SK-N-SH treated with all-trans-retinoic acid at 6 μM for 48 hours (cell line): ENCODE results near the gene SH2B3.

ENCODE experiments used
- ARNTL ChIP-seq: fragments of 450-650 bp; formaldehyde crosslinking; IDR thresholded peaks from 2 replicates; pipeline ENCODE4 v1.5.0; 2020; ENCODE audit warnings: low read depth, mild to moderate bottlenecking, moderate library complexity, borderline replicate concordance
- CREB5 ChIP-seq: fragments of 250-450 bp; sonication (Bioruptor Pico); IDR thresholded peaks from 2 replicates; pipeline ENCODE4 v1.5.1; 2020; ENCODE audit warnings: low read depth, mild to moderate bottlenecking, moderate library complexity
- ESRRG ChIP-seq: fragments of 250-450 bp; sonication (Bioruptor Pico); IDR thresholded peaks from 2 replicates; pipeline ENCODE4 v1.6.1; 2021; ENCODE audit warnings: mild to moderate bottlenecking
- OSR1 ChIP-seq: fragments of 250-450 bp; sonication (Bioruptor Pico); IDR thresholded peaks from 2 replicates; pipeline ENCODE4 v1.8.0; 2022; ENCODE audit warnings: moderate library complexity, mild to moderate bottlenecking, inconsistent platforms
- PATZ1 ChIP-seq: fragments of 250-450 bp; sonication (Bioruptor Pico); IDR thresholded peaks from 2 replicates; pipeline ENCODE4 v1.8.0; 2020; ENCODE audit warnings: mild to moderate bottlenecking, moderate library complexity, borderline replicate concordance
- PPARA ChIP-seq: fragments of 250-450 bp; sonication (Bioruptor Pico); IDR thresholded peaks from 2 replicates; pipeline ENCODE4 v1.5.0; 2020; ENCODE audit warnings: mild to moderate bottlenecking, borderline replicate concordance
- SNAI2 ChIP-seq: fragments of 250-450 bp; sonication (Bioruptor Pico); IDR thresholded peaks from 2 replicates; pipeline ENCODE4 v1.5.0; 2020; ENCODE audit warnings: mild to moderate bottlenecking, moderate library complexity
- ZFP3 ChIP-seq: fragments of 250-450 bp; sonication (Bioruptor Pico); IDR thresholded peaks from 2 replicates; pipeline ENCODE4 v1.5.0; 2020; ENCODE audit warnings: mild to moderate bottlenecking, moderate library complexity
- ZFP30 ChIP-seq: fragments of 450-650 bp; formaldehyde crosslinking; IDR thresholded peaks from 2 replicates; pipeline ENCODE4 v1.5.0; 2022; ENCODE audit warnings: mild to moderate bottlenecking, moderate library complexity
- ZNF70 ChIP-seq: fragments of 450-650 bp; formaldehyde crosslinking; IDR thresholded peaks from 2 replicates; pipeline ENCODE4 v1.5.0; 2020; ENCODE audit warnings: mild to moderate bottlenecking, moderate library complexity
- ZNF8 ChIP-seq: fragments of 450-650 bp; formaldehyde crosslinking; IDR thresholded peaks from 2 replicates; pipeline ENCODE4 v1.5.0; 2020; ENCODE audit warnings: mild to moderate bottlenecking, moderate library complexity
- TF ChIP-seq, protein P1 (sequence below): fragments of 250-450 bp; sonication (Bioruptor Pico); IDR thresholded peaks from 2 replicates; pipeline ENCODE4 v1.5.0; 2020; ENCODE audit warnings: mild to moderate bottlenecking, moderate library complexity

DNA sequence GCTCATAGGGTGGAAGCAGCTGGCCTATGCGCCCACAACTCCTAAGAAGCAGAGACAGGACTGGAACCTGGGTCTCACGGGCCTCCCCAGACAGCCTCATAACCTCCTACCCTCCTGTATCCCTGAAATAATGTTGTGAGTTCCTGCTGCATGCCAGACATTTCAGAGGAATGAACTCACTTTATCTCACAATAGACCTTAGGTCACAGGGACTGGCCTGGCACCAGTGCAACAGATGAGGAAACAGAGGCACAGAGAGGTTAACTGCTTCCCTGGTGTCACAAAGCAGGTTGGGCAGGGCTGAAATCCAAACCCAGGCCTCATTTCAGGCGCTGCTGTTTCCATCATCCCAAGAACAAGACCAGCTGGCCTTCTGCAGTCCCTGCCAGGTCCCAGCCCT is 42.1 kb upstream of the SH2B3 start:
- no peak for TF ChIP-seq PPARA (CRISPR knock-in tag)
- TF ChIP-seq SNAI2 (CRISPR knock-in tag) = no peak
- TF ChIP-seq ZFP3 = no peak
- TF ChIP-seq, protein P1, sequence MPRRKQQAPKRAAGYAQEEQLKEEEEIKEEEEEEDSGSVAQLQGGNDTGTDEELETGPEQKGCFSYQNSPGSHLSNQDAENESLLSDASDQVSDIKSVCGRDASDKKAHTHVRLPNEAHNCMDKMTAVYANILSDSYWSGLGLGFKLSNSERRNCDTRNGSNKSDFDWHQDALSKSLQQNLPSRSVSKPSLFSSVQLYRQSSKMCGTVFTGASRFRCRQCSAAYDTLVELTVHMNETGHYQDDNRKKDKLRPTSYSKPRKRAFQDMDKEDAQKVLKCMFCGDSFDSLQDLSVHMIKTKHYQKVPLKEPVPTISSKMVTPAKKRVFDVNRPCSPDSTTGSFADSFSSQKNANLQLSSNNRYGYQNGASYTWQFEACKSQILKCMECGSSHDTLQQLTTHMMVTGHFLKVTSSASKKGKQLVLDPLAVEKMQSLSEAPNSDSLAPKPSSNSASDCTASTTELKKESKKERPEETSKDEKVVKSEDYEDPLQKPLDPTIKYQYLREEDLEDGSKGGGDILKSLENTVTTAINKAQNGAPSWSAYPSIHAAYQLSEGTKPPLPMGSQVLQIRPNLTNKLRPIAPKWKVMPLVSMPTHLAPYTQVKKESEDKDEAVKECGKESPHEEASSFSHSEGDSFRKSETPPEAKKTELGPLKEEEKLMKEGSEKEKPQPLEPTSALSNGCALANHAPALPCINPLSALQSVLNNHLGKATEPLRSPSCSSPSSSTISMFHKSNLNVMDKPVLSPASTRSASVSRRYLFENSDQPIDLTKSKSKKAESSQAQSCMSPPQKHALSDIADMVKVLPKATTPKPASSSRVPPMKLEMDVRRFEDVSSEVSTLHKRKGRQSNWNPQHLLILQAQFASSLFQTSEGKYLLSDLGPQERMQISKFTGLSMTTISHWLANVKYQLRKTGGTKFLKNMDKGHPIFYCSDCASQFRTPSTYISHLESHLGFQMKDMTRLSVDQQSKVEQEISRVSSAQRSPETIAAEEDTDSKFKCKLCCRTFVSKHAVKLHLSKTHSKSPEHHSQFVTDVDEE (CRISPR knock-in tag) = no peak
- no peak for TF ChIP-seq ESRRG (CRISPR knock-in tag)
- TF ChIP-seq OSR1 = no peak
- TF ChIP-seq ZNF8 (CRISPR knock-in tag) = no peak
- no peak for TF ChIP-seq PATZ1 (CRISPR knock-in tag)
- TF ChIP-seq ZFP30 (CRISPR knock-in tag) = no peak
- TF ChIP-seq ARNTL = no peak
- no peak for TF ChIP-seq ZNF70 (CRISPR knock-in tag)
- TF ChIP-seq CREB5 = no peak
